Activated naive CD4-positive, alpha-beta T cell treated with anti-CD3 and anti-CD28 coated beads for 36 hours (primary cell): ENCODE data around the gene ADGRD1. TPM values are rescaled to one million over a fixed set of nuclear protein-coding genes. Genes with fewer than 3 reads are reported as not detected.

ENCODE experiments used
- CTCF ChIA-PET: fragments of 350-600 bp; sonication (Branson Sonifier 250); formaldehyde crosslinking; loops from one replicate; lab custom pipeline; 2021; ENCODE audit warnings: antibody characterized with exemption; lab: Charles Lee
- DNase-seq: peaks from one replicate; pipeline ENCODE4 v3.0.0-alpha.2; 2020
- H3K27ac Mint-ChIP-seq: one replicate; pipeline ENCODE4 v1.8.0; 2021; ENCODE audit warnings: mild to moderate bottlenecking, mixed read lengths
- H3K27me3 Mint-ChIP-seq: one replicate; pipeline ENCODE4 v1.8.0; 2021; ENCODE audit warnings: low read depth, mixed read lengths
- H3K36me3 Mint-ChIP-seq: one replicate; pipeline ENCODE4 v1.8.0; 2021; ENCODE audit warnings: low read depth, mixed read lengths
- H3K4me1 Mint-ChIP-seq: one replicate; pipeline ENCODE4 v1.8.0; 2021; ENCODE audit warnings: low read depth, mixed read lengths
- H3K4me3 Mint-ChIP-seq: one replicate; pipeline ENCODE4 v1.8.0; 2021; ENCODE audit warnings: mild to moderate bottlenecking, moderate library complexity, mixed read lengths
- H3K9me3 Mint-ChIP-seq: one replicate; pipeline ENCODE4 v1.8.0; 2021; ENCODE audit warnings: mixed read lengths
- intact Hi-C: fragments of 100-400 bp; cut with micrococcal nuclease; formaldehyde crosslinking; loops from one replicate; pipeline ENCODE4 v1.15.1; 2023
- total RNA-seq, 2 experiments: library from RNA; stranded (reverse); gene quantifications; one replicate each; pipeline ENCODE4 v1.2.3, GENCODE V29; 2021

The ADGRD1 gene
- total RNA-seq, 2 experiments from 2014 or later = not detected

- DNase-seq = no peak
- no peak overlapping the region for H3K27ac Mint-ChIP-seq
- no peak overlapping the region for H3K4me3 Mint-ChIP-seq
- intact Hi-C loops = no loop called here
- H3K4me1 Mint-ChIP-seq = no peaks in the 10 kb centered on the region
- peaks cover 8% of the 10 kb centered on the region for H3K27me3 Mint-ChIP-seq
- H3K36me3 Mint-ChIP-seq = no peaks in the 10 kb centered on the region
- no peaks in the 10 kb centered on the region for H3K9me3 Mint-ChIP-seq
- CTCF ChIA-PET = no interaction called here
Measured at GRCh38 chr12:130959632-130960031, 5.9 kb downstream of the ADGRD1 start.

GRCh38 chr12:130960058-130960457 lies 6.4 kb downstream of the ADGRD1 start:
- Mint-ChIP-seq H3K9me3 (no peaks in the 10 kb centered on the region), H3K27ac (no peak overlapping the region), H3K4me3 (no peak overlapping the region), H3K27me3 (peaks cover 6% of the 10 kb centered on the region), H3K4me1 (no peaks in the 10 kb centered on the region), H3K36me3 (no peaks in the 10 kb centered on the region)
- CTCF ChIA-PET = no interaction called here
- intact Hi-C loops = no loop called here
- DNase-seq = no peak

- H3K36me3 Mint-ChIP-seq = no peaks in the 10 kb centered on the region
- no peaks in the 10 kb centered on the region for H3K4me1 Mint-ChIP-seq
- intact Hi-C loops = no loop called here
- DNase-seq = no peak
- no peaks in the 10 kb centered on the region for H3K9me3 Mint-ChIP-seq
- no peak overlapping the region for H3K4me3 Mint-ChIP-seq
- CTCF ChIA-PET = no interaction called here
- H3K27ac Mint-ChIP-seq = no peak overlapping the region
- peaks cover 6% of the 10 kb centered on the region for H3K27me3 Mint-ChIP-seq
Measured at GRCh38 chr12:130960787-130961186, 7.1 kb downstream of the ADGRD1 start.

- intact Hi-C loops = no loop called here
- H3K27me3 Mint-ChIP-seq = peaks cover 6% of the 10 kb centered on the region
- no peak for DNase-seq
- no peak overlapping the region for H3K4me3 Mint-ChIP-seq
- H3K27ac Mint-ChIP-seq = no peak overlapping the region
- no peaks in the 10 kb centered on the region for H3K4me1 Mint-ChIP-seq
- no peaks in the 10 kb centered on the region for H3K9me3 Mint-ChIP-seq
- CTCF ChIA-PET = interaction anchor here (0.7 kb wide), 1 partner anchor 44 kb away, joined by 3 read pairs; no protein-coding TSS in a partner anchor
- no peaks in the 10 kb centered on the region for H3K36me3 Mint-ChIP-seq
Measured at GRCh38 chr12:130961921-130962451, 8.3 kb downstream of the ADGRD1 start.

- Mint-ChIP-seq H3K4me3 (no peak overlapping the region), H3K27me3 (peaks cover 4% of the 10 kb centered on the region), H3K4me1 (no peaks in the 10 kb centered on the region), H3K36me3 (no peaks in the 10 kb centered on the region), H3K9me3 (no peaks in the 10 kb centered on the region), H3K27ac (no peak overlapping the region)
- CTCF ChIA-PET = no interaction called here
- DNase-seq = no peak
- intact Hi-C loops = no loop called here
Measured at GRCh38 chr12:130965214-130965613, 11.5 kb downstream of the ADGRD1 start.

- no peak overlapping the region for H3K27ac Mint-ChIP-seq
- DNase-seq = no peak
- no peak overlapping the region for H3K4me3 Mint-ChIP-seq
- CTCF ChIA-PET = no interaction called here
- H3K36me3 Mint-ChIP-seq = no peaks in the 10 kb centered on the region
- intact Hi-C loops = no loop called here
- peaks cover 3% of the 10 kb centered on the region for H3K27me3 Mint-ChIP-seq
- H3K4me1 Mint-ChIP-seq = no peaks in the 10 kb centered on the region
- H3K9me3 Mint-ChIP-seq = no peaks in the 10 kb centered on the region
Measured at GRCh38 chr12:130965668-130966067, 12.0 kb downstream of the ADGRD1 start.

GRCh38 chr12:130966443-130967030 lies 12.8 kb downstream of the ADGRD1 start:
- DNase-seq = no peak

GRCh38 chr12:130967636-130968035 lies 13.9 kb downstream of the ADGRD1 start:
- intact Hi-C loops = no loop called here
- H3K36me3 Mint-ChIP-seq = no peaks in the 10 kb centered on the region
- no peak for DNase-seq
- H3K9me3 Mint-ChIP-seq = no peaks in the 10 kb centered on the region
- no peak overlapping the region for H3K27ac Mint-ChIP-seq
- CTCF ChIA-PET = no interaction called here
- H3K4me3 Mint-ChIP-seq = no peak overlapping the region
- H3K27me3 Mint-ChIP-seq = no peaks in the 10 kb centered on the region
- no peaks in the 10 kb centered on the region for H3K4me1 Mint-ChIP-seq

More at GRCh38 chr12:130966443-130967030, 12.8 kb downstream of the ADGRD1 start:
- CTCF ChIA-PET = no interaction called here
- peaks cover 2% of the 10 kb centered on the region for H3K27me3 Mint-ChIP-seq
- intact Hi-C loops = no loop called here
- H3K9me3 Mint-ChIP-seq = no peaks in the 10 kb centered on the region
- no peaks in the 10 kb centered on the region for H3K36me3 Mint-ChIP-seq
- no peak overlapping the region for H3K4me3 Mint-ChIP-seq
- no peaks in the 10 kb centered on the region for H3K4me1 Mint-ChIP-seq
- no peak overlapping the region for H3K27ac Mint-ChIP-seq

- H3K9me3 Mint-ChIP-seq = no peaks in the 10 kb centered on the region
- H3K4me3 Mint-ChIP-seq = no peak overlapping the region
- H3K4me1 Mint-ChIP-seq = no peaks in the 10 kb centered on the region
- no peak for DNase-seq
- H3K27ac Mint-ChIP-seq = no peak overlapping the region
- no peaks in the 10 kb centered on the region for H3K27me3 Mint-ChIP-seq
- no peaks in the 10 kb centered on the region for H3K36me3 Mint-ChIP-seq
- CTCF ChIA-PET = no interaction called here
- intact Hi-C loops = no loop called here
Measured at GRCh38 chr12:130968611-130969010, 14.9 kb downstream of the ADGRD1 start.

GRCh38 chr12:130969223-130969622 lies 15.5 kb downstream of the ADGRD1 start:
- CTCF ChIA-PET = no interaction called here
- no peaks in the 10 kb centered on the region for H3K27me3 Mint-ChIP-seq
- no peaks in the 10 kb centered on the region for H3K9me3 Mint-ChIP-seq
- no peaks in the 10 kb centered on the region for H3K4me1 Mint-ChIP-seq
- intact Hi-C loops = no loop called here
- no peak overlapping the region for H3K27ac Mint-ChIP-seq
- H3K36me3 Mint-ChIP-seq = no peaks in the 10 kb centered on the region
- no peak for DNase-seq
- H3K4me3 Mint-ChIP-seq = no peak overlapping the region

GRCh38 chr12:130970165-130970907 lies 16.6 kb downstream of the ADGRD1 start:
- Mint-ChIP-seq H3K4me3 (no peak overlapping the region), H3K36me3 (no peaks in the 10 kb centered on the region), H3K27ac (no peak overlapping the region), H3K4me1 (no peaks in the 10 kb centered on the region), H3K27me3 (no peaks in the 10 kb centered on the region), H3K9me3 (no peaks in the 10 kb centered on the region)
- CTCF ChIA-PET = no interaction called here
- intact Hi-C loops = no loop called here
- no peak for DNase-seq

- CTCF ChIA-PET = interaction anchor here (0.7 kb wide), 1 partner anchor 41 kb away, joined by 3 read pairs; no protein-coding TSS in a partner anchor
- Mint-ChIP-seq H3K27ac (no peak overlapping the region), H3K9me3 (no peaks in the 10 kb centered on the region), H3K4me3 (no peak overlapping the region), H3K36me3 (no peaks in the 10 kb centered on the region), H3K27me3 (no peaks in the 10 kb centered on the region), H3K4me1 (no peaks in the 10 kb centered on the region)
- intact Hi-C loops = no loop called here
- DNase-seq = no peak
Measured at GRCh38 chr12:130970908-130971233, 17.2 kb downstream of the ADGRD1 start.
